ENCODE results near the gene SEMA4D.

DNA sequence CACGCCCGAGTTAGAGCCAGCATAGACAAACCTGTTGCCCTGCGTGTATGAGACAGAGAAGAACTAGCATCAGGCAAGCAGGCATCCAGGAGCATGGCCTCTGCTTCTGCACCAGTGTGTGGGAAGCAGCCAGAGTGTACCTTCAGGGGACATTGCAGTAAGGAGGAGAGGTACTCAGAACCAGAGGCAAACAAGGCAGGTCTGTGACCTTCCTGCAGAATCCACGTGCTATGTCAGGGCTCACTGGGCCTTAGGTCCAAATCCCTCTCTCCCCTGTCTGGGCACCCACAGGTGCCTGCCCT is 116.7 kb downstream of the SEMA4D start:
- no peak for TF ChIP-seq CTCF (IDR thresholded peaks at IDR 0.05; ENCODE audit: low read depth, low read length)
- no peak for TF ChIP-seq POLR2A (IDR thresholded peaks at IDR 0.05; ENCODE audit: extremely low read depth, insufficient read length)
- TF ChIP-seq MAX (IDR thresholded peaks at IDR 0.05; ENCODE audit: low read depth, low read length): no peak
- no peak for TF ChIP-seq MYC (IDR thresholded peaks at IDR 0.05; ENCODE audit: low read depth, low read length)

Measured in NB4 (cell line).